Nucleus accumbens (tissue), 56 donors: ENCODE measurements around the gene ICE1.
A peak's percentile ranks its signal among the peaks of the same experiment; 100 is the strongest.
"Not testable (repeated sequence)": the region's sequence is repeated elsewhere in the genome, so short reads cannot be mapped to it uniquely, and the experiment has no call there.

ENCODE experiments used
- DNase-seq, 56 donors: peaks; one replicate each; lab custom pipeline; 2025; lab: John Stamatoyannopoulos, UW

ICE1 gene

DNA sequence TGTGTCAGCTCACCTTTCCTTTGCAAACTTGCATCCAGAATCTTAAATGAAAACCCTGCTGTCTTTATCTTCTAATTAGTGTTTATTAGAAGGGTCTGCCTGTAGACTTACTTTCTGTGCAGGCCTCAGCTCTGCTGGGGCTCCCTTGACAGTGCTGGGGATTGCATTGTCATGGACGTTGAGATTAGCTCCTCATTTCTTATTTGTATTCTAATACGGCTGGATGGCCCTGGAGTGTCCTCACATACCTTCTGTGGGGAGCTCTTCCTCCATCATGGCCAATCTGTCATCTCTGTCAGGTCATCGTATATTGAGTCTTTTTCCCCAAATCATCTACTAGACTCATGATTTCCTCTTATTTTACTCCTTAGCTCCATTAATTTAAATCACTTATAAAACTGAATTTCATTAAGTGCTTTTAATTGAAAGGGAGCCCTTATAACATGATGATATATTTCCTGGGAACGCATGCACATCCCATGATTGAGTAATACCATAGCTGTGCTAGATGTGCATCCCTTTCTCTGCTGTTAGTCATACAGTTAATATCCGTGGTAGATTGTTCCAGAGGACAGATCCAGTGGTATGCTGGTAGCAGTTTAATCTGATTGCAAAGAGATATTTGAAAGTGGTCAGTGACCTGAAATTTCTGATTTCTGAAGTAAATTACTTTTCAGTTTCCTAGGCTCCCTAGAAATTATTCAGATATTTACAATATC lies 61.6 kb downstream of the ICE1 start:
- DNase-seq, result no peak

GRCh38 chr5:5486122-5486521 lies 63.6 kb downstream of the ICE1 start:
- DNase-seq, result no peak

DNA sequence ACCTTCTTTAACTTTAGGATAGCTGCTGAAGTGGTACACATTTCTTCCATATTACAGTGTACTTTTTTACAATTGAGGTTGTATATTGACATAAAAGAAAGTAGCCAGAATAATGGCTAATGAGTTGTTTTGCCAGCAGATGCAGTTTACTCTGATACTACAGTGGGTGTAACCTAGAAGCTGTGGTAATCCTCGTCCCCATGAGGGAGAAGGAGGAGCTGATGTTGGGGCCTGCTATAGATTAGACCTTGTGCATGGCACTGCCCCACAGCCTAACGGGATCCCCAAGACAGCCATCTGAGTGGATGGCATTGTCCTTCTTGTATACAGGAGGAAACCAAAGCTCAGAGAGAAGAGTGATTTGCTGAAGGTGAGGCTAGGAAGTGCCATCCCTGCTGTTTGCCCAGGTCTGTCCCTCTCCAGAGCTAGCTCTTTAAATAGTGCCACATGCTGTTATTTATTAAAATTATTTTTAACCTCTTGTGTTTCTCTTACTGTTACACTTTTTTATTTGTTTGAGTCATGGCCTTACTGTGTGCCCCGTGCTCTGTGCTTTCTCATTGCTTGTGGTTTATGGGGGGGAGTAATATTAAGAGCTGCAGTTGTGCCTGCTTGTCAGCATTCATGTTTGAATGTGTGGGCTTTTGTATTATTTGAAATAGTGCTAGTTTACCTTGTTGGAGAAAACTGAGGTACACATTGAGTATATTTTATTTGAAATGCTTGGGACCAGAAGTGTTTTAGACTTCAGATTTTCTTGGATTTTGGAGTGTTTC lies 65.3 kb downstream of the ICE1 start:
- DNase-seq, result no peak

DNA sequence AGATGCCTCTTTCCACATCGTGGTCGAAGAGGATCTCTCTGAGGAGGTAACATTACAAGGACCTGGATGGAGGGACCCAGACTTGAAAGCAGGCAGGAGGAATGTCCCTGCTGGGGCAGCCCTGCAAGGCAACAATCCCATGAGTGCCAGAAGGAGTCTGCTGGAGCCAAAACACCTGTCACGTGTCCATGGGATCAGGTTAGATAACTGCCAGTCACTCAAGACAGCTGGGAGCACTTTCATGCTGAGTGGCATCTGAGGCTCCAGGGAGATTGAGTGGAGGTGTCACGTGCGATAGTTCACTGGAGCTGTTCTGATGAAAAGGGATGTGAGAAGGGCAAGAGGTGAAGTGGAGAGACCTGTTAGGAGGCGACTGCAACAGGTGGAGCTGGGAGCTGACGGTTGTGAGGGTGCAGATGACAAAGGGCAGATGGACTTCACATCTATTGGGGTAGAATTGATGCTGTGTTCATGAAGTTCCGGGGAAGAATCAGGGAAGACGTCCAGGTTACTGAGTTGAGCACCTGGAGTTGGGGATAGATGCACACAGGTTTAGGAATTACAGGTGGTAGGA lies 68.4 kb downstream of the ICE1 start:
- no peak for DNase-seq

DNA sequence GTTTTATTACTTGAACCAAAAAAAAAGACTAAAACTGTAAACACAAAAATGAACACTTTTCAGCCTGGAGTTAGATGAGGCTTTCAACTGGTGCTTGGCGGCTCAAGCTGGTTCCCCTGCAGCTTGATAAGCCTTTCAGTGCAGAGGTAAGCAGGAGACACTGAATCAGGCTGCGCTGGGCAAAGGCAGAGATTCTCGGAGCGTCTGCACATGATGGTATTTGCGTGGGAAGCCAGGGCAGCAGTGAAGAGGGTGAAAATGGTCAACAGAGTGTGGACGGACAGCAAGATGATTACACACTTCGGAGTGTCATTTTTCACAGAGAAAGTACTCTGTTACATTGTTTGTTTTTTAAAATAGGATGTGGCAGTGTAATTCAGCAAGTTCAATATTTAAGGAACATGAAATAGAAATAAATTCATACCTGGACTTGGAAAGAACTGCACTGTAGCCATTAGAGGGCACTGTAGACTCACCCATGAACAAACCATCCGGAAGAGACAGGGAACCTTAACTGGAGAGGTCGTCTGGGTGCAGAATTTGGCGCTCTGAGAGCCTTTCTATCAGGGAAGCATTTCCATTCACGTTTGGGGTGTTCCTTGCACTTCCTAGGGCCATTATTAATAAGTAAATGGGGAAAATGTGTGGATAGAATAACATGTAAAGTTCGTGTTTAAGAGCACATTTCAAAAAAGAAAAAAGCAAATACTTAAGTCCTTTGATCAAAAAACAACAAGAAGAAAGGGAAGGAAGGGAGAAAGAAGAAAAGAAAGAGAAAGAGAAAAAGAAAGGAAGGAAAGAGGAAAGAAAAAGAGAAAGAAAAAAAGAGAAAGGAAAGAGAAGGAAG lies 69.8 kb downstream of the ICE1 start:
- DNase-seq, result peak in 2 of 56 donors; percentile 5 to 28

GRCh38 chr5:5492934-5493271 lies 70.4 kb downstream of the ICE1 start:
- DNase-seq, result not testable (repeated sequence)

DNA sequence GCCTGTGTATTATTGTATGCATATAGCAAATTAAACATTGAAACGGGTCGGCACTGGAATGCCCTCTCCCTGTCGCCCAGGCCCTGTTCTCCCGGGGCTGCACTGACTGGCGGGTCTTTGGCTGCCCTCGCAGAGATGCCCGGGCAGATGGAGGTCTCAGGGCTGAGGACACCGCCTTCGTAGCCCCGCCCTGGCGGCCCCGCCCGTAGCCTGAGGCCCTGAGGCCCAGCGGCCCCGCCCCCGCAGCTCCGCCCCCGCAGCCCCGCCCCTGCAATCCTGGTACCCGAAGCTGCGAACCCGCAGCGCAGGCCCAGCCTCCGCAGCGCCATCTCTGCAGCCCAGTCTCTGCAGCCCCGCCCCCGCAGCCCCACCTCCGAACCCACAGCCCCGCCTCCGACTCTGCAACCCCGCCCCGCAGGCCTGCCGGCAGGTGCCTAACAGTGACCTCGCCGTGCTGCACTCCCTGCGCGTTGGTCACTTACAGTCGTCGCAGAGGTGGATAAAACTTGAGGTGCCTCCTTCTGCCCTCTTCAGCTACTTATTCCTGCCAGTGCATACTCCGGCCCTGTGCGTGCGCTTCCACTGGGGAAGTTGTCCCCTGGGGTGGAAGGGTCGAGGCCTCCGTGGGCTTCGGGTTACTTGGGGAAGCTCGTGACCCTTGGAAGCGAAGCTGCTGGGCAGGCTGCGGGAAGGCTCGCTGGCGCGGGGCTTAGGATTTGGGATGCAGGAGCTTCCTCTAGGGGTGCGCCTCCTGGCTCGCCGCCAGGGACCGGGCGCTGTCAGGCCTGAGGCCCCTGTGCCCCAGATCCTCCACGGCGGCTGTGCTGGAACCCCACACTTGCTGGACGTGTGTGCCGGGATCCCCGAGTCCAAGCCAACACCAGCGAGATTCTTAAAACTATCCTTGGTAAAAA lies 72.3 kb downstream of the ICE1 start:
- DNase-seq, result peak in 25 of 56 donors; percentile 5 to 71 (median 23)

DNA sequence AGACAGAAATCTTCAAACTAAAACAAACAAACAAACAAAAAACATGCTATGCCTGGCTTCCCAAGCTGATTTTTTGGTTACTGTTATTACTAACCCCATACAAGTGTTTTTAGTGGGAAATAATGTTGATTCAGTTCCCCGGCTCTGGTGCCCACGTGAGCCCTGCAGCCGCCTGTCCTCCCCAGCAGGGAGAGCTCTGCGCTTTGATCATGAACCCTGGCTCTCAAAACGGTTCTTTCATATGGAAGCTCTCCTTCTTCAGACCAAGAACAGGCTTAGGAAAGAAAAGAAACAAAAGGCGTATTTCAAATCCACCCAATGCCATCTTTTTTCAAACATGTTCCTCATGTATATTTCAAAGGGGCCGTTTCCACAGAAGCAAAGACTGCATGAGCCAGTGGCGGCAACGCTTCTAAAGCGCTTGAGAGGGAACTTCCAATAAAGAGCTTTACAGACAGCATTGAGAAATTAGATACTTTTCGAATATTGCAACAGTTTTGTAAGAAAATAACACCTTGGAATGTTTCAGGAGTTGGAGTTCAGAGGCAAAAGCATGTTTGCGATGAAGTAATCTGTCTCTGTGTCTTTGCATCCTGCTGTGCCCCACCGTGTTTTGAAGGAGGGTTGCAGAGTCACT lies 74.8 kb downstream of the ICE1 start:
- peak in 47 of 56 donors; percentile 5 to 83 (median 46) for DNase-seq

- no peak for DNase-seq
Observed at GRCh38 chr5:5499442-5499841, 77.0 kb downstream of the ICE1 start.

GRCh38 chr5:5504325-5504724 lies 81.8 kb downstream of the ICE1 start:
- DNase-seq, result no peak

DNA sequence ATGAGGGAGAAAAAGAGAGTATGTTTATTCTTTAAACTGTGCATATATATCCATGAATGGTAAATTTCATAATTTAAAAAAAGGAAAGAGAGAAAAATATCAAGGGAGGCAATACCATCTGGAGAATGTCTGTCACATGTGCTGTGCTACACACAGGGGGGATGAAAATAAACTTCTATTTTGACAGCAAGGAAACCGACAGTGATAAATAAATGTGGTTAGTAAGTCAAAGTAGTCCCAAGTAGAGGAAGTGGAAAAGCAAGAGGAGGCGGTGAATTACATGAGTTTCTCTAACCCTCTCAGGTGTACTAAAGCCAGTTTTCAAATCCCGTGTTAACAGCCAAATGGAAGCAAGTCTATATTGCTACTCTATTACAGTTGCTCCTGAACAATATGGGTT lies 83.3 kb downstream of the ICE1 start:
- no peak for DNase-seq

GRCh38 chr5:5508391-5508790 lies 85.9 kb downstream of the ICE1 start:
- no peak for DNase-seq

- DNase-seq, result no peak
Observed at GRCh38 chr5:5511904-5512416, 89.5 kb downstream of the ICE1 start.

- no peak for DNase-seq
Observed at GRCh38 chr5:5512543-5512942, 90.1 kb downstream of the ICE1 start.

- not testable (repeated sequence) for DNase-seq
Observed at GRCh38 chr5:5520622-5521021, 98.1 kb downstream of the ICE1 start.

DNA sequence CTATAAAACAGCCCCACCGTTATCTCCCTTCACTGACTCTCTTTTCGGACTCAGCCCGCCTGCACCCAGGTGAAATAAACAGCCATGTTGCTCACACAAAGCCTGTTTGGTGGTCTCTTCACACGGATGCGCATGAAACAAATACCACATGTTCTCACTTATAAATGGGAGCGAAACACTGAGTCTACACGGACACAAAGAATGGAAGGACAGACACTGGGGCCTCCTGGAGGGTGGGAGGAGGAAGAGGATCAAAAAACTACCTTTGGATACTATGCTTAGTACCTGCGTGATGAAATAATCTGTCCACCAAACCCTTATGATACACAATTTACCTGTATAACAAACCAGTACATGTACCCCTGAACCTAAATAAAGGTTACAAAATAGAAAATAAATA lies 98.6 kb downstream of the ICE1 start:
- no peak for DNase-seq

GRCh38 chr5:5521478-5521877 lies 99.0 kb downstream of the ICE1 start:
- no peak for DNase-seq

GRCh38 chr5:5522336-5522735 lies 99.9 kb downstream of the ICE1 start:
- no peak for DNase-seq

DNA sequence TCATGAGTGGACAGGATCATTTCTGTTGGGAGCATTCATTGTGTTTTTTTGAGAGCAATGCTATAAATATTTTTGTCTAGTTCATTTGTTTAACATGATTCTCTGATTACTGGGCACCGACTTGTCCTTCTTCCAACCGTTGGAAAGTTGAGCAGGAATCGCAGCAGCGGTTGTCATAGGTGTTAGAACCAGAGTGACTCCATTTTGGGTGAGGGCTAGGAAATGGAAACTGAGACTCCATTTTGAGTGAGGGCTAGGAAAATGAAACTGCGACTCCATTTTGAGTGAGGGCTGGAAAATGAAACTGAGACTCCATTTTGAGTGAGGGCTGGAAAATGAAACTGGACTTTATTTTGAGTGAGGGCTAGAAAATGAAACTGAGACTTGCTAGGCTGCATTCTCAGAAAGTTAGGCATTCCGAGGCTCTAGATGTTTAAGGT lies 100.6 kb downstream of the ICE1 start:
- DNase-seq, result no peak
